K562 (cell line): ENCODE data around the gene NAIF1. TPM values are rescaled to one million over a fixed set of nuclear protein-coding genes. Genes with fewer than 3 reads are reported as not detected.

Experiments
- CGGBP1 ChIP-seq: fragments of 250-450 bp; sonication (Bioruptor Pico); IDR thresholded peaks from 2 replicates; pipeline ENCODE4 v1.9.0; 2021; ENCODE audit warnings: mild to moderate bottlenecking
- ZBTB2 ChIP-seq: fragments of 450-650 bp; IDR thresholded peaks from 2 replicates; pipeline ENCODE4 v1.6.1; 2016; ENCODE audit warnings: antibody characterized with exemption
- ZHX1 ChIP-seq: fragments of 150-350 bp; conservative IDR thresholded peaks from 2 replicates; pipeline ENCODE4 v1.6.1; 2014; ENCODE audit warnings: low read length
- ZNF584 ChIP-seq: fragments of 200-800 bp; sonication (Bioruptor generic); IDR thresholded peaks from 2 replicates; pipeline ENCODE4 v1.6.1; 2016; ENCODE audit warnings: low read depth, mild to moderate bottlenecking, missing genetic modification characterization, missing compliant biosample characterization
- polyA plus RNA-seq, 8 experiments: library from polyadenylated mRNA; depleted of rRNA in 4 of 8; stranded (reverse) in 5 of 8; unstranded in 3 of 8; fragments of >200 nt; fragmentation: Nextera tagmentation in 2 of 8; fragmentation: Illumina TruSeq in 1 of 8; extraction: Ambion mirVana in 2 of 8; extraction: Trizol in 1 of 8; gene quantifications; 2 replicates each; pipeline versions ENCODE4 v1.2.1 to v1.2.3, GENCODE V29; 2011 to 2014; ENCODE audit warnings: inconsistent platforms in 1 of 8, missing spikeins in 1 of 8
- total RNA-seq, 7 experiments: library from RNA; depleted of rRNA in 6 of 7; stranded (reverse); fragments of >200 nt in 6 of 7; fragmentation: Illumina TruSeq in 2 of 7; extraction: Trizol in 2 of 7; gene quantifications; 2 replicates each; pipeline versions ENCODE4 v1.2.1 to v1.2.3, GENCODE V29; 2011 to 2021; ENCODE audit warnings: low replicate concordance in 1 of 7
- TF ChIP-seq, protein P1 (sequence below), 3 experiments: fragments of 200-800 bp in 1 of 3; sonication (Bioruptor generic) in 1 of 3; sonication (generic) in 1 of 3; formaldehyde crosslinking in 1 of 3; IDR thresholded peaks; 2 replicates each; pipeline versions ENCODE4 v1.6.1 to v1.8.0; 2016 to 2022; ENCODE audit warnings: mild to moderate bottlenecking in 2 of 3, missing compliant biosample characterization in 2 of 3, missing genetic modification characterization in 2 of 3, missing genetic modification reagents in 1 of 3
- TF ChIP-seq, protein P2 (sequence below): fragments of 250-450 bp; sonication (Bioruptor Pico); IDR thresholded peaks from 2 replicates; pipeline ENCODE4 v1.6.1; 2021; ENCODE audit warnings: mild to moderate bottlenecking

NAIF1 gene
- total and polyA plus RNA-seq, 9 of the 15 experiments (the other 6 are each of a cell fraction or from before 2014, with no cell fraction given): 4.8 to 26.6 (median 17.2) TPM

GRCh38 chr9:128085943-128086342 lies 18.8 kb upstream of the NAIF1 start (continued):
- TF ChIP-seq, protein P1, sequence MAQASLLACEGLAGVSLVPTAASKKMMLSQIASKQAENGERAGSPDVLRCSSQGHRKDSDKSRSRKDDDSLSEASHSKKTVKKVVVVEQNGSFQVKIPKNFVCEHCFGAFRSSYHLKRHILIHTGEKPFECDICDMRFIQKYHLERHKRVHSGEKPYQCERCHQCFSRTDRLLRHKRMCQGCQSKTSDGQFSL (CRISPR knock-in tag; IDR thresholded peaks at IDR 0.05): no peak
- TF ChIP-seq, protein P1 (tag; IDR thresholded peaks at IDR 0.05): no peak
- TF ChIP-seq, protein P2, sequence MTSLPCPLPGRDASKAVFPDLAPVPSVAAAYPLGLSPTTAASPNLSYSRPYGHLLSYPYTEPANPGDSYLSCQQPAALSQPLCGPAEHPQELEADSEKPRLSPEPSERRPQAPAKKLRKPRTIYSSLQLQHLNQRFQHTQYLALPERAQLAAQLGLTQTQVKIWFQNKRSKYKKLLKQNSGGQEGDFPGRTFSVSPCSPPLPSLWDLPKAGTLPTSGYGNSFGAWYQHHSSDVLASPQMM (CRISPR knock-in tag): no peak
- TF ChIP-seq ZBTB2: no peak
- TF ChIP-seq ZNF584 (CRISPR knock-in tag): no peak
- no peak for TF ChIP-seq ZHX1
- no peak for TF ChIP-seq CGGBP1
